PC-9 (cell line): ENCODE data around the gene HS3ST3A1. TPM values are rescaled to one million over a fixed set of nuclear protein-coding genes. Genes with fewer than 3 reads are reported as not detected.

Experiments used
- BruUV-seq: library from RNA; stranded (reverse); fragments of 400-500 nt; replicated peaks from 2 replicates; lab custom pipeline; 2021; lab: Mats Ljungman, UMichigan
- CTCF ChIA-PET: fragments of 300-600 bp; sonication (Branson Sonifier 250); formaldehyde crosslinking; loops from one replicate; lab custom pipeline; 2022; ENCODE audit warnings: antibody characterized with exemption; lab: Charles Lee
- POLR2A ChIA-PET: fragments of 300-600 bp; sonication (Branson Sonifier 250); formaldehyde crosslinking; loops from one replicate; lab custom pipeline; 2022; ENCODE audit warnings: antibody characterized with exemption; ENCODE audit not compliant: unreplicated experiment; lab: Charles Lee
- DNase-seq, 2 experiments: peaks; one replicate each; pipeline versions ENCODE4 v3.0.0 to v3.0.0-alpha.2; 2015 to 2022; ENCODE audit warnings: mixed read lengths in 1 of 2
- H2AFZ ChIP-seq: fragments of 200-600 bp; sonication (generic); 2 replicates; pipeline ENCODE4 v1.8.1; 2017; ENCODE audit warnings: antibody characterized with exemption
- H3F3A ChIP-seq: fragments of 200-600 bp; sonication (generic); 2 replicates; pipeline ENCODE4 v1.8.1; 2017; ENCODE audit warnings: antibody characterized with exemption, mild to moderate bottlenecking, low read depth; ENCODE audit not compliant: insufficient read depth
- H3K27ac ChIP-seq: fragments of 200-600 bp; sonication (generic); 2 replicates; pipeline ENCODE4 v1.6.1; 2016; ENCODE audit warnings: mixed run types
- H3K27me3 ChIP-seq: fragments of 200-600 bp; sonication (generic); 2 replicates; pipeline ENCODE4 v1.6.1; 2016; ENCODE audit warnings: low read depth, mixed run types; ENCODE audit not compliant: insufficient read depth
- H3K36me3 ChIP-seq: fragments of 200-600 bp; sonication (generic); 2 replicates; pipeline ENCODE4 v1.6.1; 2016; ENCODE audit warnings: low read depth, mixed run types
- H3K4me1 ChIP-seq: fragments of 200-600 bp; sonication (generic); replicated peaks from 2 replicates; pipeline ENCODE4 v1.6.1; 2016; ENCODE audit warnings: mixed run types; ENCODE audit not compliant: insufficient read depth
- H3K4me2 ChIP-seq: fragments of 200-600 bp; sonication (generic); 2 replicates; pipeline ENCODE4 v1.6.1; 2017; ENCODE audit warnings: mixed run types
- H3K4me3 ChIP-seq: fragments of 200-600 bp; sonication (generic); 2 replicates; pipeline ENCODE4 v1.6.1; 2016; ENCODE audit warnings: mixed run types
- H3K79me2 ChIP-seq: fragments of 200-600 bp; sonication (generic); 2 replicates; pipeline ENCODE4 v1.6.1; 2017; ENCODE audit warnings: low read depth, mixed run types
- H3K9me2 ChIP-seq: fragments of 200-600 bp; sonication (generic); 2 replicates; pipeline ENCODE4 v1.8.1; 2017; ENCODE audit warnings: mild to moderate bottlenecking; ENCODE audit not compliant: insufficient read depth
- H3K9me3 ChIP-seq: fragments of 200-600 bp; sonication (generic); 2 replicates; pipeline ENCODE4 v1.8.1; 2016; ENCODE audit warnings: low read depth; ENCODE audit not compliant: insufficient read depth
- H4K20me1 ChIP-seq: fragments of 200-600 bp; sonication (generic); 2 replicates; pipeline ENCODE4 v1.8.1; 2017; ENCODE audit not compliant: insufficient read depth
- EZH2 ChIP-seq: fragments of 200-600 bp; sonication (generic); IDR thresholded peaks from 2 replicates; pipeline ENCODE4 v1.8.0; 2017; ENCODE audit warnings: antibody characterized with exemption, low read depth
- intact Hi-C: fragments of 100-400 bp; cut with micrococcal nuclease; formaldehyde crosslinking; loops from one replicate; pipeline ENCODE4 v1.10.0; 2022; ENCODE audit not compliant: unreplicated experiment
- total RNA-seq: library from RNA; stranded (reverse); gene quantifications from 2 replicates; pipeline ENCODE4 v1.2.3, GENCODE V29; 2021
- TF ChIP-seq, protein P1 (sequence below): fragments of 200-600 bp; sonication (generic); conservative IDR thresholded peaks from 2 replicates; pipeline ENCODE4 v1.6.1; 2017; ENCODE audit warnings: mixed run types, antibody characterized with exemption, mild to moderate bottlenecking, moderate library complexity

Gene HS3ST3A1
- total RNA-seq, 1 experiment from 2014 or later, result not detected

GRCh38 chr17:13520899-13521572 lies 80.7 kb downstream of the HS3ST3A1 start:
- ChIA-PET CTCF (no interaction called here), POLR2A (interaction anchor here (0.6 kb wide), 1 partner anchor 39 kb away, joined by 14 read pairs; no protein-coding TSS in a partner anchor)
- intact Hi-C loops, result no loop called here
- BruUV-seq, result no TSS peak
- H4K20me1 ChIP-seq, result no peaks in the 10 kb centered on the region
- H3K4me1 ChIP-seq, result no peaks in the 10 kb centered on the region
- no peaks in the 10 kb centered on the region for H3K36me3 ChIP-seq
- TF ChIP-seq EZH2, result no peak
- TF ChIP-seq, protein P1, sequence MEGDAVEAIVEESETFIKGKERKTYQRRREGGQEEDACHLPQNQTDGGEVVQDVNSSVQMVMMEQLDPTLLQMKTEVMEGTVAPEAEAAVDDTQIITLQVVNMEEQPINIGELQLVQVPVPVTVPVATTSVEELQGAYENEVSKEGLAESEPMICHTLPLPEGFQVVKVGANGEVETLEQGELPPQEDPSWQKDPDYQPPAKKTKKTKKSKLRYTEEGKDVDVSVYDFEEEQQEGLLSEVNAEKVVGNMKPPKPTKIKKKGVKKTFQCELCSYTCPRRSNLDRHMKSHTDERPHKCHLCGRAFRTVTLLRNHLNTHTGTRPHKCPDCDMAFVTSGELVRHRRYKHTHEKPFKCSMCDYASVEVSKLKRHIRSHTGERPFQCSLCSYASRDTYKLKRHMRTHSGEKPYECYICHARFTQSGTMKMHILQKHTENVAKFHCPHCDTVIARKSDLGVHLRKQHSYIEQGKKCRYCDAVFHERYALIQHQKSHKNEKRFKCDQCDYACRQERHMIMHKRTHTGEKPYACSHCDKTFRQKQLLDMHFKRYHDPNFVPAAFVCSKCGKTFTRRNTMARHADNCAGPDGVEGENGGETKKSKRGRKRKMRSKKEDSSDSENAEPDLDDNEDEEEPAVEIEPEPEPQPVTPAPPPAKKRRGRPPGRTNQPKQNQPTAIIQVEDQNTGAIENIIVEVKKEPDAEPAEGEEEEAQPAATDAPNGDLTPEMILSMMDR, result no peak
- no peaks in the 10 kb centered on the region for H3K9me3 ChIP-seq
- H3K4me3 ChIP-seq, result no peak overlapping the region
- H3K4me2 ChIP-seq, result no peak overlapping the region
- no peaks in the 10 kb centered on the region for H3K27me3 ChIP-seq
- H3F3A ChIP-seq, result no peaks in the 10 kb centered on the region
- DNase-seq, result no peak
- no peak overlapping the region for H2AFZ ChIP-seq
- no peak overlapping the region for H3K27ac ChIP-seq
- H3K79me2 ChIP-seq, result no peaks in the 10 kb centered on the region
- no peaks in the 10 kb centered on the region for H3K9me2 ChIP-seq

DNA sequence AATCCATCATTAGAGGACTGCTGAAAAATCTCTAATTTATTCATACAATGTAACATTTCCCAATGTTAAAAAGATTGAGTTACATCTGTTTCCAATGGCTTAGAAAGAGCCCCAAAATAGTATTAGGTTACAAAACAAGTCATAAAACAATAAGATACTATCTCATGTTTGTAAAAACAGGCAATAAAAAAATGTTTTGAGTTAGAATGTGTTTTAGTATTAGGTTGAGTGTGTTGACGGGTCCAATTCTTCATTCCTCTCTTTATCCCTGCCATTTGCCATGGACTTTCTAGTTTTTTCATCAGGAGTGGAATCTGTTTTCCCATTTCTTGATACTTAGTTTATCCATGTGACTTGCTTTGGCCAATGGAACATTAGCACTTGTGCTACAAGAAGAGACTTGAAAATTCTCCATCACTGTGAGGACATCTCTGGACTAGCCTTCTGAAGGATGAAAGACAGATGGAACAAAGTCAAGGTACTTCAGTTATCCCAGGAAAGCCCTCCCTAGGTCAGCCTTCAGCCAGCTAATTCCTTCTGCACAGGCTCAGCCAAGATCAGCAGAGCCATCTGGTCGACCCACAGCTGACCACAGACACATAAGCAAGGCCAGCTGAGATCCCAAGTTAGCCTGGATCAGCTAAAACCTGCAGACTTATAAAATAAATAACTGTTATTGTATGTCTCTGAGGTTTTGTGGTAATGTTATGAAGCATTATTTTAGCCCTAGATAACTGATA lies 83.3 kb downstream of the HS3ST3A1 start:
- H3K9me2 ChIP-seq, result no peaks in the 10 kb centered on the region
- TF ChIP-seq, protein P1, result no peak
- TF ChIP-seq EZH2, result no peak
- no peak overlapping the region for H3K4me2 ChIP-seq
- no peaks in the 10 kb centered on the region for H4K20me1 ChIP-seq
- no TSS peak for BruUV-seq
- no peaks in the 10 kb centered on the region for H3K4me1 ChIP-seq
- intact Hi-C loops, result no loop called here
- no peaks in the 10 kb centered on the region for H3K79me2 ChIP-seq
- no peak overlapping the region for H3K4me3 ChIP-seq
- H3K36me3 ChIP-seq, result no peaks in the 10 kb centered on the region
- H3F3A ChIP-seq, result no peaks in the 10 kb centered on the region
- ChIA-PET CTCF (no interaction called here), POLR2A (no interaction called here)
- no peak overlapping the region for H3K27ac ChIP-seq
- no peak overlapping the region for H2AFZ ChIP-seq
- no peak for DNase-seq
- H3K9me3 ChIP-seq, result no peaks in the 10 kb centered on the region
- no peaks in the 10 kb centered on the region for H3K27me3 ChIP-seq

DNA sequence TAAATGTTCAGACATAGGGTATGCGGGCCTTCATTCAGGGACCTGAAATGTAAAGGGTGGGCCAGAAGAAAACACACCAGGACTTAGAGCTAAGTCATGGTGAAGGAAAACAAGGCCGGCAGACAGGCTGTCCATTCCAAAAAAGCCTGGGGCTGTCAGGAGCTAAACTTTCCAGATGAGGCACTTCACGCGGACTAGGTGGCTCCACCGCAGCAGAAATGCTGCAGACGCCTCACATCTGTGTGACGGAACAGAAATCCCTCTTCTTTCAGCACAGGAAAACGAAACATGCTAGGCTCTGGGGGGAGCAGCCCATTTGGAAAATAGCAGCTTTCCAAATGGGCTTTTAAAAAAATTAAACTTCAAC lies 88.7 kb downstream of the HS3ST3A1 start:
- no peak overlapping the region for H3K27ac ChIP-seq
- no peaks in the 10 kb centered on the region for H3K4me1 ChIP-seq
- intact Hi-C loops, result no loop called here
- no peaks in the 10 kb centered on the region for H3K36me3 ChIP-seq
- POLR2A ChIA-PET, result no interaction called here
- no peak overlapping the region for H3K4me3 ChIP-seq
- no peaks in the 10 kb centered on the region for H3K9me2 ChIP-seq
- TF ChIP-seq, protein P1, result no peak
- TF ChIP-seq EZH2, result no peak
- no peak overlapping the region for H3K4me2 ChIP-seq
- no peaks in the 10 kb centered on the region for H4K20me1 ChIP-seq
- H3K9me3 ChIP-seq, result no peaks in the 10 kb centered on the region
- H3K27me3 ChIP-seq, result peaks cover 6% of the 10 kb centered on the region; the same call in 1 of the 2 replicates
- no peak for DNase-seq
- no peaks in the 10 kb centered on the region for H3K79me2 ChIP-seq
- CTCF ChIA-PET, result interaction anchor here (0.6 kb wide), 1 partner anchor 695 kb away, joined by 3 read pairs; no protein-coding TSS in a partner anchor
- BruUV-seq, result no TSS peak
- H2AFZ ChIP-seq, result no peak overlapping the region
- no peaks in the 10 kb centered on the region for H3F3A ChIP-seq
